ENCODE data around the gene FOXO1.
"Not testable (repeated sequence)": the region's sequence is repeated elsewhere in the genome, so short reads cannot be mapped to it uniquely, and the experiment has no call there.

FOXO1 gene

DNA sequence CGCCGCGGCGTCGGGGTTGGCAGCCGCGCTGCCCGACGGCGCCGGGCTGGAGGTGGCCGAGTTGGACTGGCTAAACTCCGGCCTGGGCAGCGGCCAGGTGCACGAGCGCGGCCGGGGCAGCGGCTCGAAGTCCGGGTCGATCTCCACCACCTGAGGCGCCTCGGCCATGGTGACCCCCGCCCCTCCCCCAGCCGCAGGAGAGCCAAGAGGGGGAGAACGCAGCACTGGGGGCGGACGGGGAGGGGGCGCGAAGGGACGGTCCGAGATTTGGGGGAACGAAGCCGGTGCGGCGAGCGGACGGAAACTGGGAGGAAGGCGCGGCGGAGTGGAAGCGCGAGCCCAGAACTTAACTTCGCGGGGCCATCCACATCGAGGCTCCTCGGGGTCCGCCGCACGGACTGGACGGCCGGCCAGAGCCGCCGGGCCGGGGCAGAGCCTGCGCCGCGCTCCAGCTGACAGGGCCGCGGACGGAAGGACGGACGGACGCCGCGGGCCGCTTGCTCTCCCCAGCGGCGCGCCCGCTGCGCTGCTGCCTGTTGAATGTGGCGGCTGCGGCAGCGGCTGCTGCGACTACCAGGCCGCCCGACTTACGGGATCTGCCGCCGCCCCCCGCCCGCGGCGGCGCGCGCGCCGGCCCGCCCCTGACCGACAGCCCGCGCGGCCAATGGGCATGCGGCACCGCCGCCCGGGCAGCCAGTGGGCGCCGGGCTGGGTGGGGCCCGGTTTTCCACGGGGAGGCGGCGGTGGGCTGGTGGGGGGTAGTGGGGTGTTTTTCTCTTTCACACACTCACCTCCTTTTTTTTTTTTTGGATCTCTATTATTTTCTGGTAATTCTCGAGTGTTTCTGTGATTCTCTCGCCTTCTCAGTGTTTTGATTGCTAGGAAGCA is at the start of gene FOXO1:
Gene FOXO1, minus strand, starts transcription at position 597 of the 888 bp plus-strand sequence. Its CDS starts 429 bp downstream, at position 168.
- DNase-seq: peak; percentile 41

DNA sequence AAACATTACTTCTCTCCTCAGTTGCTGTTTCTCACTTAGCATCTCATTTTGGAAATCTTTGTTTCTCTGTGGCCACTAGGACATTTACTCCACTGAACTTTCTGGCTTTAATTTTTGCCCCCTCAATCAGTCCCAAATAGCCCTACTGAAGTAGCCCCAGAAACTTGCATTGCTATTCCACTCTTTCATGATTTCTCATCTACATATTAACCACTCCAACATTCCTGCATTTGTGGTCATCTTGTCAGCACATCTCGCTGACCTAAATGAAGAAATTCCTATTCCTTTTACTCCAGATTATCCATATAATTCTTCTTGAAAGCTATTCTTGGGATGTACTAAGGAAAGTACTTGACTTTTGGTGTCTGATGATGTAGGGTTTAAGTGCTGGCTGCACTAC is 48.0 kb upstream of the FOXO1 start:
- DNase-seq: not testable (repeated sequence)

DNA sequence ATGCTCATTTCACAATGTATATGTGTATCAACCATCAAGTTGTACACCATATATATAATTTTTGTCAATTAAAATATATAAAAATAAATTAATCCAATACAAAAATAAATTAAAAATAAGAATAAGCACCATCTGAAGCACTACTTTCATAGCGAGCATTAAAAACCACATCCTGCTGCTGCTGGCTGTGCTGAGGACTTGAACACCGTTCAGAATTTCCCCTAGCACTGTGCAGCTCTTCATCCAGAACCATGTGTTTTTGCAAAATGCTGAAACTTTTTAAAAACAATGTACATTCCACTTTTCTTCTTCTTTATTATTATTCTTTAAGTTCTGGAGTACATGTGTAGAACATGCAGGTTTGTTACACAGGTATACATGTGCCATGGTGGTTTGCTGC is 40.0 kb upstream of the FOXO1 start:
- DNase-seq: no peak

DNA sequence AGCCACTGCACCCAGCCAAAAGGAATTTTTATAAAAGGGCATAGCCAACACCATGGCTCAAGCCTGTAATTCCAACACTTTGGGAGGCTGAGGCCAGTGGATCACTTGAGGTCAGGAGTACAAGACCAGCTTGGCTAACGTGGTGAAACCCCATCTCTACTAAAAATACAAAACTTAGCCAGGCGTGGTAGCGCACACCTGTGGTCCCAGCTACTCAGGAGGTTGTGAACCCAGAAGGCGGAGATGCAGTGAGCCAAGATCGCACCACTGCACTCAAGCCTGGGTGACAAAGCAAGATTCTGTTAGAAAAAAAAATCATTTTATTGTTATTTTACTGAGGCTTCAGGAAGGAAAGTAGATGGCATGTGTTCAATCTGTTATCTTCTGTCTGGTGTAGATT is 31.3 kb upstream of the FOXO1 start:
- DNase-seq: no peak

DNA sequence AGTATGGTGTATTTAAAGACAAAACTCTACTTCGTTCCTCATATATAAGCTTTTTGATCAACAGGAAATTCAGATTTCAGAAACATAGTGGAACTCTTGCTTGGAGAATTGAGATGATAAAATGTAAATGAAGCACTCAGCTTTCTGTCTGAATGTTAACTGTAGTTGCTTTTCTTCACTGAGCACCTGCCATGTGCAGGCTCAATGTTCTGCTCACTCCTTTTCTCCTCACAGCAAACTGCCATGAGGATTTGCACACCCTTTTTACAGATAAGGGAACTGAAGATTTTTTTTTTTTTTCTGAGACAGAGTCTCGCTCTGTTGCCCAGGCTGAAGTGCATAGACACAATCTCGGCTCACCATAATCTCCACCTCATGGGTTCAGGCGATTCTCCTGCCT is 28.0 kb upstream of the FOXO1 start:
- DNase-seq: no peak

DNA sequence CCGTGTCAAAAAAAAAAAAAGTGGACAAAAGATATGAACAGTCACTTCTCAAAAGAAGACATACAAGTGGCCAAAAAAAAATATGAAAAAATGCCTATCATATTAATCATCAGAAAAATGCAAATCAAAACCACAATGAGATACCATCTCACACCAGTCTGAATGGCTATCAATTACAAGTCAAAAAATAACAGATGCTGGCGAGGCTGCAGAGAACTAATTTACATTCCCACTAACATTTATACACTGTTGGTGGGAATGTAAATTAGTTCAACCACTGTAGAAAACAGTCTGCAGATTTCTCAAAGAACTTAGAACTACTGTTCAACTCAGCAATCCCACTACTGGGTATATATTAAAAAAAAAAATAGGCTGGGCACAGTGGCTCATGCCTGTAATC is 26.5 kb upstream of the FOXO1 start:
- DNase-seq: no peak

DNA sequence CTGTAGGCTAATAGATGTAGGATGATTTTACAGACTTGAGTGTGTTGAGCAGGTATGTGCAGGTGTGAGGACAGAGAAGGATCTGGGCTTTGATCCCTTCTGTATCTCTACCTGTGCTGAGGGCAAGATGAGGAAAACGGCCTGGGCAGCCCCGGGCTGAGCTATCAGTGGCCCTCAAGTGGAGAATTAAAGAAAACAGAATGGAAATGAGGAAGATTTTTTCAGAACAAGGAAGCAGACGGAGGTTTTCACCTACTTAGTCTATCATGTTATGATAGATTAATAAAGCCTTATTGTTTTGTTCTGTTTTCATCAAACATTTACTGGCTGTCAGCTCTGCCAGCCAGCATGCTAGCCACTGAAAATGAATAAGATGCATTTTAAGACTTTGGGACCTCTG is 22.3 kb upstream of the FOXO1 start:
- no peak for DNase-seq

DNA sequence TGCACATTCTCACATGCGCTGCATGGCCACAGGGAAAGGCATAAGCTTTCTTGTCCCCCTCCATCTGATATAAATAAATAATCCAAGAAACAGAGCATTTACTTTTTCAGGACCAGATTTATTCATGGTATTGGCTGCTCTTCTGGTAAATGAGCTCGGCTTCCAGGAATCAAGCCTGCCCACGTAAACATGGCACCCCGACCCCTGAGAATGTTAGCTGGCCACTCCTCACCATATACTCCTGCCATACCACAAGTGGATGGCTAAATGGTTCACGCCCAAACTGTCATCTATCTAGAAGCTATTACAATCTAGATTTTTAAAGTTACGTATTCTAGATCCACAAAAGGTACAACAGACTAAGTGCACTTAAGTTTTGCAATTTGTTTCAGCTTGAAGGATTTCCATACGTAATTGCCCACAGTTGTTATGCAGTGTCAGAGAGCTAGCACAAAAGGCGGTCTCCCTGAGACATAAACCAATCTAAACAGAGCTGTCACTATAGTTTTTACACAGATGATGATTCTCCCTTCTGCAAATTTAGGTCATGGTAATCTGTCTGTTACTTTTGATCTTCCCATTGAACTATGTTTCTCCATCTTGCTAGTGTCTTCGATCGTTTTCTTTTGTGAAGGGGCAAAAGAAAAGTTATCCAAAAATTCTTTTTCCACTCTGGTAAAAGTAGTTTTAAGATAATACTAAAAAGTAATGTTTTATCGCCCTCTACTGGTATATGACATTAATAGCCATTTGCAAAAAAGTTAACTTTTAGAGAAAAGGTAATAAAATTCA is 16.2 kb upstream of the FOXO1 start:
- DNase-seq: no peak

DNA sequence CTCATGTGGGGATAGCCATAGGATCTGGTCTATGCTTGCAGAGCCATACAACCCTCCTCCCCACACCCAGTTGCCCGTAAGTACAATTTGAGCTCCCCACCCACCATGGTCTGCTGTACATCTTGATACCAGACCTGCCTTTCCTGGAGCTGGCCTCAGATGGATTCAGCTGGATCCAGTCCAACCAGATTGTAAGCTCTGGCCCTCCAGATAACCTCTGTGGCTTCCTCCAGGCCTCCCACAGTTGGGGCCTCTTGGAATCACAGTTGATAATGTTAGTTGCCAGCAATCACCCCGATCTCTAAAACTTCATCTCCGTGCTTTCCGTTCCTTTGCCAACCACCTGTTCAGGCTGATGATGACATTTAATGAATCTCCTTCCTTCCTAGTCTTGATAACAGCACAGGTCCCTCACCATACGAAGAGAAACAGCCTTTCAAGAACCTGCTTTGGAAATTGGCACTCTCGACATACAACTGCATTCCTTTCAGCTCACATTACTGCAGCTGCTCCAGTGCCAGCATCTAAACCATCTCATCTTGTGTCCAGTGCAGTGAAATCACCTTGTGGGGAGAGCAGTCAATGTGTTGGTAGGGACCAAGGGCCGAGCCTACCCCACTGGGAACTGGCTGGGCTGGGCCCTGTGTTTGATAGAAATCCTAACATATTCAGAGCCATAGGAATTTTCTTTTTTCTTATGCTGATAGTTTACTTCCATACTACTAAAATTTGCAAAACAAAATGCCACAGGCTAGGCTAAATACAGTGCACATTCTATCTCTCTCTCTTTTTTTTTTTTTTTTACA is 15.1 kb upstream of the FOXO1 start:
- DNase-seq: no peak

DNA sequence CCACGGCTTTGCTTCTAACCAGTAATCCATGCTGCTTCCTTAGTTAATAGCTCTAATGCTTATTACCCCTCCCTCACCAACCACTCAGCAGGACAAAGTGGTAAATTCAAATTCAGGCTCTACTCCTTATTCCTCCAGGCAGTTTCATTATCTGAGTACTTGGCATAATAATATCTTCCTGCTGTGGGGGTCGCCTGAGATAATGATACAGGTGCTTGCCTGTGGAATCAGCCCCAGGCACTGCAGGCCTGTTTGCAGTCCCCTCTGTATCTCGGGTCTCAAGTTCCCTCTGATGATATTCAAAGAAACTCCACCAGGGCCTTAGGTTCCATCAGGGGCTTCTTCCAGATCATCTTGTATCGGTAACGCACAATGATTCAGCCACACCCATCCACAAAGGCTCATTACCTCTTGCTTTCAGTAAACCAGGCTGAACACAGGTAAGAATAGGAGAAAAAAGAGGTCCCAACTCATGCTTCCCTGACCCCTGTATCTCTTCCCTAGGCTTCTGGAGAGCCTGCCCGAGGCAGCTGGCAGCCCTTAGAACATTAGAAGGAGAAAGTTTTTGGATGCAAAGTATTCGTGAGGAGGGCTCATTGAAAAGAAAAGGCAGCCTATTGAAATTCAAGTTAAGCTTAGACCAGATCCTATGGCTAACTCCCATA is 14.3 kb upstream of the FOXO1 start:
- DNase-seq: no peak

DNA sequence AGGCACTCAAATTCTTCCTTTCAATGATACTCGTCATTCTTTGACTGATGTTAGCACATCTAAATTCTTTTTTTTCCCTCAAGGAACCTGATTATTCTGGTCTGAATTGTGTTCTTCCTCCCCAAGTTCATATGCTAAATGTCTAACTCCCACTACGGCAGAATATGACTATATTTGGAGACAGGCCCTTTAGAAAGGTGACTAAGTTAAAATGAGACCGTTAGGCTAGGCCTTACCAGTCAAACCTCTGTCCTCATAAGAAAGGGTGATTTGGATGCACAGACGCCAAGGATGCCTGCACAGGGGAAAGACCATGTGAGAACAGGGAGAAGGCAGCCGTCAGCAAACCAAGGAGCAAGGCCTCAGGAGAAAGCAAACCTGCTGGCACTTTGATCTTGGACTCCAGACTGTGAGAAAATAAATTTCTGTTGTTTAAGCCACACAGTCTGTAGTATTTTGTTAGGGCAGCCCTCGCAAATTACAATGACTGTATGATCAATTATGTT is 13.1 kb upstream of the FOXO1 start:
- no peak for DNase-seq

DNA sequence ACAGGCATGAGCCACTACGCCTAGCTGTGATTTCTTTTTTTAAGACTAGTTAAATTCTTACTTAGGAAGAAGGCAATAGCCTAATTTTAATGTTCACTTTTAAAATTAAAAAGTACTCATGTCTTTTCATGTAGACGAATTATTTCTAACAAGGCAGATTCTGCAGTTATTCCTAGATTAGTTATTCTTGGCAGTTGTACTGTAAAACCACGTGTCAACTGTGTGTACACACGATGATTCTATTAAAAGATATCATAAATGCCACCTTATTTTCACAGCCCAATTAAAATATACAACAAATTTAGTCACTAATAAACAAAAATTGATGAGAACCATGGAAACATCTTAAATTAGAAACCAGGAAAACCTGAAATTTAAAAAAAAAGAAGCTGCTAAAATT is 10.6 kb upstream of the FOXO1 start:
- DNase-seq: no peak

DNA sequence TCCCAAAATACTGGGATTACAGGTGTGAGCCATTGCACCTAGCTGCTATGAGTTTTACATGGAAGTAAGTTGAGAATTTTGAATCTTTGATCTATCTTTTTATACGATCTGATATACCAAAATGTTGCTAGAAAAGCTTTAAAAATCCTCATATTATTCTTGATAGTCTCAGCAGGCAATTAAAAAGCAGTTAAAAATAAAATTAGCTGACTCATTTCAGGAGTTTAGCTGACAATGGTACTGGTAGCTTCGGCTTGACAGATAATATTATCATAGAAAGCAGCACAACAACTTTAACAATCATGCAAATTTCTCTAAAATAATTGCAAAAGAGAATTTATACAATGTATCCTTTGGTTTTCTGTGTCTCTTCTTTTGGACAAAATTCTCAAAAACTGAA is 9.6 kb upstream of the FOXO1 start:
- DNase-seq: no peak

DNA sequence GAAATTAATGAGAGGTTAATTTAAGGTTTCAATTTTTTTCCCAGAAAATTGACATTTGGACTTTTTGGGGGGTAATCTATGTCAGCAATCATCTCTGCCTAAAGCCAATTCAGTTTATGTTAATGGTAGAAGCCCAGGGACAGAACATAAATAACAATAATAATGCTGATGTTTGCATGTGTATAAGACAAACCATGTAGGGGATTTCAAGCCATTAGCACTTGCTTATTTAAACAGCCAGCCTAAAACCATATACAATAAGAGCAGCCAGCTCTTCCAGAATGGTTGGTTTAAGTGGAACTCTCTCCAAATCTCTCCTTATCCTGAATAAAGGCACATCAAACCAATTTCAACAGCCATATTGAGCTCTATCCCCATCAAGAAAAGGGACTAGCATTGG is 7.0 kb upstream of the FOXO1 start:
- no peak for DNase-seq

DNA sequence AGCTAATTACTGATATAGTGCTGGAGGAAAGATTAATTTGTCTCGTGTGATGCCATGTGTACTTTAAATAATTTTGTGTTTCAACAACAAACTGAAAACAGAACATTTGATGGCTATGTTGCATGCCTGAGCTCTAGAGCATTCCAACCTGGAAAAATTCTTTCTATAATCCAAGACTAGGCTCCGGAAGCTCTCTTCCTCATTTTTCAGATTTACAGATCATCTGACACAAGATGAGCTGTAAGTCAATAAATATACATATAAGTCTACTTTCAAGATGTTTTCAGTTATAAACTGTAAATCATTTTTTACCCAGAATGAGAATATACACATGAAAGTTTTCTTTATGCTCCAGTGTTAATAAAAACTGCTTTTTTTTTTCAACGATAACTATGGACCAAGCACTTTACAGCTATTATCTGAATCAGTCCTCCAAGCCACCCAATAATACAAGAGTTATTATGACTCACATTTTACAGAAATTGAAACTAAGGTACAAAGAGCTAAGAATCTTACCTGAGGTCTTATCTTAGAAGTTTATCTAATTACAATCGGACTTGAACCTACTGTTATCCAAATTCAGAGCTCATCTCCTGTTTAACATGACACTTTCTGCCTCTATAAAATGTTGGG is 6.4 kb upstream of the FOXO1 start:
- no peak for DNase-seq

DNA sequence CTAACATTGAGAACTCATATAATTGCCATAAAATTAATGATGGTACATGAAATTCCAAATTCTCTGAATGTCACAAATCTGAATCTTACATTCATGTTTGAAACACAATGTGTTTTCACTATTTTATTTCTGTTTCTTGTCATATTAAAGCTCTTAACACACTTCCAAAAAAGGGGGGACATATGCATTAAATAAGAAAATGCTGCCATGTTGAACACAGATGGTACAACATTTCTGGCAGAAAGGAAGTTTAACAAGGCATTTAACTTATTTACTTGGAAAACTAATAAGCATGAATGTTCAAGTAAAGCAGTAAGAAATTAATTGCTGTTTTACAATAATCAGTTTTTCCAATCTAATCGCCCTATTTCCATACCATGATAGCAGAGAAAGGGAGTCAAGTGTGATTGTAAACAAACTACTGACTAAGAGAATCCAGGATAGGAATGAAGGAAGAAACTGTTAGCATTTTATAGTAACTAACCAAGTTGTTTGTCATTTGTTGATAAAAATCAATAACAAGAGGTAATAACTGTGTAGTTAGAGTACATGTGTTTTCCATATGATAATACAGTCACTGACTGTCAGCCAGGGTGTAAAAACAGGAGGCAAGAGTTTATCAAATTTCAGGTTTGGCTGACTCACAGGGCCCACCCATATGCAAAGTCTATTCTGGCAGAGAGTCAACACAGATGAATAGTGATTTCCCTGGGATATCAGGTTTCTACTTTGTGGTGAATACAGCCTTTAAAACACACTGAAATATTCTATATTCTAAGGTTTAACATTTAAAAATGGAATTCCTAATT is 5.7 kb upstream of the FOXO1 start:
- DNase-seq: peak; percentile 39

DNA sequence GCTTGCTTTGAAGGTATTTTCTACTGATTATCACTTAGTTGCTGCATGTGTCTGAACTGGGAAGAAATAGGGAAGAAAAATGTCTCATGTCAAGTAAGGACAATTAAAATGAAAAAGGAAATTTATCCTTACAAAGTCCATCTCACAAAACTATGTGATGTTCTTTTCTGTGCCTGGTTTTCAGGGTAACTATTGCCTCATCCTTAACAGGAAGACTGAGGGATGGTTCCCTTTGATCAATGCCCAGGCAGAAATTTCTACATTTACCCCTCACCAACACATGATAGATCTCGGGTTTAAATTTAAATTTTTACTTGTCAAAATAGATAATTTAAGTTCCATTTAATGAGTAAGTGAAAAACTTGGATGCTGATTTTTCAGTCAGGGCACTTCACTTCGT is 3.9 kb upstream of the FOXO1 start:
- DNase-seq: no peak

DNA sequence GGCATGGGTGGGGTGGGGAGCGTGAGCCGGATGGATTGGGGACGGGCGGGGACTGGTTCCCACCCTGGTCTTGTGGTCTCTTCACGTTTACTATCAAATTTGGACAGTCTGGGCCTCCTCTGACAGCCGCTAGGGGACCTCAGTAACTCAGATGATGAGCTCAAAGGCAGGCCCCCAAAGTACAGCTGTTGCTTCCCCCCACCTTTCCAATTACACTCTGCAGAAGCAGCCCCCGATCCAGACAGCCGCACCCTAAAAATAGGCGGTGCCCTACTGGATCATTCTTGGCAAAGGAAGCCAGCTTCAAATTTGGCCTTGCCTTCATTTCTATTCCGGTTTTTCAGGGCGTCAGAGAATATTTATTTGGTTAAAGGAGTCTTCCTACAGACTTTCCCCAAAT is 1.9 kb upstream of the FOXO1 start:
- no peak for DNase-seq

DNA sequence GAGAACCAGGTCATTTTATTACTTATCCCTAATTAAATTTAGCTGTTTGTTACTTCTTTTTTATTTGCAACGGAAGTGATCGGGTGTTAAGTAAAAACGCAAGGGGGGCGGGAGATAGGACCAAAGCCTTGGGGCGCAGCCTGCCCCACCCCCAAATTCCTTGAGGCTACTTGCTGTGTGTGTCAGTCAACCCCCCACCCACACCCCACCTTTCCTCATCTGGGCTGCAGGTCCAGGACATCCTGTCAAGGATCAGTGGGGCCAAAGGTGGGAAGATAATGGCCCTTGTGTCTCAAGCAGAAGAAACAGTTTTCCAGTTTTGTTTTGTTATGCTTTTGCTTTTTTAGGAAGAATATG is 1.2 kb upstream of the FOXO1 start:
- no peak for DNase-seq

DNA sequence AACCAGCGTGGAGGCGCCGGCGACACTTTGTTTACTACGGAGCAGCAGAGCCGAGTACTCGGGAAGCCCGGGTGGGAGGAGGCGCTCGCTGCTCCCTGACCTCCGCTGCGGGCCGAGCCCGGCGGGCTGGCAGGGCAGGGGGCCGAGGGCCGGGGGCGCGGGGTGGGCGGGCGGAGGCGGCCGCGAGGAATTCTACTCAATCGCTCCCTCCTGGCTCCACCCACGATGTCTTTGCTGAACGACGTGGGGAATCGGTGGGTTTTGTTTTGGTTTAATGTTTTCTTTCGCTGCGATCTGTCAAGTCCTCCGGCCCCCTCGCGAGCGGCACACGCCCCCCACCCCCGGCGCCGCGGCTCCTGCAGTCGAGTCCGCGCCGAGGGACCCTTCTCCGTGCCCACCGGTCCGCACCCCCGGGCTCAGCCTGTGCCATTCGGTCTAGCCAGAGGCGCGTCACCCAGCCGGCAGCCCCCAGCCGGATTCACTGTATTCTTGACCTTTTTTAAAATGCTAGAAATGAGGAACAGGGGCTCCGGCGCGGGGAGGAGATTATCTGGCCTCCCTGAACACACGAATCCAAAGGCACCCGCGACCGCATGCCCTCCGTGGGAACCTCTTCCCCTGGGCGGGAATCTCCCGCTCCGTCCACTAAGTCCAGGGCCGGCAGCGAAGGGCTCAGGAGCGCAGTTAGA is 636 bp upstream of the FOXO1 start:
- DNase-seq: peak; percentile 41
